NAMALWA (cell line): Measurements from ENCODE around the gene ITGAL.
"Not testable (repeated sequence)": the region's sequence is repeated elsewhere in the genome, so short reads cannot be mapped to it uniquely, and the experiment has no call there.

Experiments
- DNase-seq: peaks from one replicate; pipeline ENCODE4 v3.0.0-alpha.2; 2015; ENCODE audit warnings: low spot score

Gene ITGAL

GRCh38 chr16:30491744-30492308 is 19.3 kb downstream of the ITGAL start:
- DNase-seq, result no peak

- no peak for DNase-seq
Measured at GRCh38 chr16:30493941-30494488, 21.5 kb downstream of the ITGAL start.

GRCh38 chr16:30494709-30495108 is 22.2 kb downstream of the ITGAL start:
- no peak for DNase-seq

GRCh38 chr16:30499284-30499683 is 26.7 kb downstream of the ITGAL start:
- no peak for DNase-seq

GRCh38 chr16:30503403-30504296 is 31.1 kb downstream of the ITGAL start:
- DNase-seq, result no peak

GRCh38 chr16:30509081-30509765 is 36.7 kb downstream of the ITGAL start:
- no peak for DNase-seq

GRCh38 chr16:30510376-30510938 is 37.9 kb downstream of the ITGAL start:
- DNase-seq, result no peak

- DNase-seq, result no peak
Measured at GRCh38 chr16:30511509-30511908, 39.0 kb downstream of the ITGAL start.

GRCh38 chr16:30515275-30515674 is 42.7 kb downstream of the ITGAL start:
- no peak for DNase-seq

- DNase-seq, result no peak
Measured at GRCh38 chr16:30518552-30518951, 46.0 kb downstream of the ITGAL start.

GRCh38 chr16:30519120-30520049 is 46.8 kb downstream of the ITGAL start:
- no peak for DNase-seq

- no peak for DNase-seq
Measured at GRCh38 chr16:30521476-30521872, 48.9 kb downstream of the ITGAL start.

- DNase-seq, result no peak
Measured at GRCh38 chr16:30521873-30522641, 49.5 kb downstream of the ITGAL start.

- not testable (repeated sequence) for DNase-seq
Measured at GRCh38 chr16:30522702-30523463, 50.3 kb downstream of the ITGAL start.

GRCh38 chr16:30523768-30524574 is 51.4 kb downstream of the ITGAL start:
- DNase-seq, result no peak

- DNase-seq, result no peak
Measured at GRCh38 chr16:30524575-30525568, 52.3 kb downstream of the ITGAL start.

- DNase-seq, result no peak
Measured at GRCh38 chr16:30525844-30526136, 53.2 kb downstream of the ITGAL start.
